Ovary (tissue), 3 donors: ENCODE measurements around the gene AK1.

Experiments used
- EP300 ChIP-seq: sonication (generic); formaldehyde crosslinking; IDR thresholded peaks from one replicate; pipeline ENCODE4 v1.6.1; 2017; ENCODE audit warnings: antibody characterized with exemption
- POLR2A ChIP-seq: fragments of 450-650 bp; IDR thresholded peaks from one replicate; pipeline ENCODE4 v1.6.1; 2017; ENCODE audit warnings: antibody characterized with exemption, mild to moderate bottlenecking, moderate library complexity
- TF ChIP-seq, protein P1 (sequence below), 3 donors: fragments of 450-650 bp in 2 of 3; fragments of 200-600 bp in 1 of 3; IDR thresholded peaks; one replicate each; pipeline versions ENCODE4 v1.5.1 to v1.8.0; 2016 to 2022; ENCODE audit warnings: antibody characterized with exemption in 3 of 3, mild to moderate bottlenecking in 1 of 3
- donor health status: DM: no; HTN: no; CAD: no.

DNA sequence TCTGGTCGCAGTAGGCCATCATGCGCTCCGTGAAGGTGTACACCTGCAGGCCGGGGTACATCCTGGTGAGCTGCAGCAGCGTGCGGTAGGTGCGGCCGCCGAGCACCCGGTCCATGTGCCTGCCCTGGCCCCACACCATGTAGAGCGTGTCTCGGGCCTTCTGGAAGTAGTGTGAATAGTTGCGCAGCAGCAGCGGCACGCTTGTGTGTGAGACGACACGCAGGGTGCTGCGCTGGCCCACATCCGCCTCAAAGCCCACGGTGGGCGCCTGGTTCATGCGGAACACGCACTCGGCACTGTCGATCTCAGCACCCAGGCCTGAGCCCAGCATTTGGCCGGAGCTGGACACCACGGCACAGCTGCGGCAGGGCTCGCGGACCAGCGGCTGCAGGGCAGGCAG is 34.8 kb upstream of the AK1 start:
- no peak for TF ChIP-seq POLR2A
- TF ChIP-seq, protein P1, sequence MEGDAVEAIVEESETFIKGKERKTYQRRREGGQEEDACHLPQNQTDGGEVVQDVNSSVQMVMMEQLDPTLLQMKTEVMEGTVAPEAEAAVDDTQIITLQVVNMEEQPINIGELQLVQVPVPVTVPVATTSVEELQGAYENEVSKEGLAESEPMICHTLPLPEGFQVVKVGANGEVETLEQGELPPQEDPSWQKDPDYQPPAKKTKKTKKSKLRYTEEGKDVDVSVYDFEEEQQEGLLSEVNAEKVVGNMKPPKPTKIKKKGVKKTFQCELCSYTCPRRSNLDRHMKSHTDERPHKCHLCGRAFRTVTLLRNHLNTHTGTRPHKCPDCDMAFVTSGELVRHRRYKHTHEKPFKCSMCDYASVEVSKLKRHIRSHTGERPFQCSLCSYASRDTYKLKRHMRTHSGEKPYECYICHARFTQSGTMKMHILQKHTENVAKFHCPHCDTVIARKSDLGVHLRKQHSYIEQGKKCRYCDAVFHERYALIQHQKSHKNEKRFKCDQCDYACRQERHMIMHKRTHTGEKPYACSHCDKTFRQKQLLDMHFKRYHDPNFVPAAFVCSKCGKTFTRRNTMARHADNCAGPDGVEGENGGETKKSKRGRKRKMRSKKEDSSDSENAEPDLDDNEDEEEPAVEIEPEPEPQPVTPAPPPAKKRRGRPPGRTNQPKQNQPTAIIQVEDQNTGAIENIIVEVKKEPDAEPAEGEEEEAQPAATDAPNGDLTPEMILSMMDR (IDR thresholded peaks at IDR 0.05), result no peak
- TF ChIP-seq EP300, result no peak
